Epithelial cell of proximal tubule (primary cell): ENCODE data around the gene ZNF865. TPM values are rescaled to one million over a fixed set of nuclear protein-coding genes. Genes with fewer than 3 reads are reported as not detected.

ENCODE experiments used
- DNase-seq: peaks from one replicate; pipeline ENCODE4 v3.0.0-alpha.2; 2011; ENCODE audit warnings: low read depth
- H3K4me3 ChIP-seq: 2 replicates; pipeline ENCODE4 v1.5.1; 2011; ENCODE audit warnings: low read depth, mild to moderate bottlenecking, low read length
- total RNA-seq: library from RNA; depleted of rRNA; stranded (reverse); fragments of >200 nt; gene quantifications from 2 replicates; pipeline ENCODE4 v1.2.3, GENCODE V29; 2015
- TF ChIP-seq, protein P1 (sequence below): conservative IDR thresholded peaks from 2 replicates; pipeline ENCODE4 v1.5.1; 2012; ENCODE audit warnings: low read depth, mild to moderate bottlenecking, low read length

Gene ZNF865
- total RNA-seq, 1 donor from 2014 or later = 6.2 TPM

DNA sequence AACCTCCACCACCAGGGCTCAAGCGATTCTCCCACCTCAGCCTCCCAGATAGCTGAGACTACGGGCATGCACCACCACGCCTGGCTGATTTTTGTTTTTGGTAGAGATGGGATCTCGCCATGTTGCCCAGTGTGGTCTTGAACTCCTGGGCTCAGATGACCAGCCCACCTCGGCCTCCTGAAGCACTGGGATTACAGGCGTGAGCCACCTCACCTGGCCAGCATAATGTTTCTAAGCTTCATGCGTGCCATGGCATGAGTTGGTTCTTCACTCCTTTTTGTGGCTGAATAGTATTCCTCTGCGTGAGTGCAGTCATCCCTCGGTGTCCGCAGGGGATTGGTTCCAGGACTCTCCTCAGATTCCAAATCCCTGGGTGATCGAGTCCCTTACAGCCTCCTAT, 20.6 kb upstream of the ZNF865 start:
- no peak for DNase-seq
- TF ChIP-seq, protein P1, sequence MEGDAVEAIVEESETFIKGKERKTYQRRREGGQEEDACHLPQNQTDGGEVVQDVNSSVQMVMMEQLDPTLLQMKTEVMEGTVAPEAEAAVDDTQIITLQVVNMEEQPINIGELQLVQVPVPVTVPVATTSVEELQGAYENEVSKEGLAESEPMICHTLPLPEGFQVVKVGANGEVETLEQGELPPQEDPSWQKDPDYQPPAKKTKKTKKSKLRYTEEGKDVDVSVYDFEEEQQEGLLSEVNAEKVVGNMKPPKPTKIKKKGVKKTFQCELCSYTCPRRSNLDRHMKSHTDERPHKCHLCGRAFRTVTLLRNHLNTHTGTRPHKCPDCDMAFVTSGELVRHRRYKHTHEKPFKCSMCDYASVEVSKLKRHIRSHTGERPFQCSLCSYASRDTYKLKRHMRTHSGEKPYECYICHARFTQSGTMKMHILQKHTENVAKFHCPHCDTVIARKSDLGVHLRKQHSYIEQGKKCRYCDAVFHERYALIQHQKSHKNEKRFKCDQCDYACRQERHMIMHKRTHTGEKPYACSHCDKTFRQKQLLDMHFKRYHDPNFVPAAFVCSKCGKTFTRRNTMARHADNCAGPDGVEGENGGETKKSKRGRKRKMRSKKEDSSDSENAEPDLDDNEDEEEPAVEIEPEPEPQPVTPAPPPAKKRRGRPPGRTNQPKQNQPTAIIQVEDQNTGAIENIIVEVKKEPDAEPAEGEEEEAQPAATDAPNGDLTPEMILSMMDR = no peak

DNA sequence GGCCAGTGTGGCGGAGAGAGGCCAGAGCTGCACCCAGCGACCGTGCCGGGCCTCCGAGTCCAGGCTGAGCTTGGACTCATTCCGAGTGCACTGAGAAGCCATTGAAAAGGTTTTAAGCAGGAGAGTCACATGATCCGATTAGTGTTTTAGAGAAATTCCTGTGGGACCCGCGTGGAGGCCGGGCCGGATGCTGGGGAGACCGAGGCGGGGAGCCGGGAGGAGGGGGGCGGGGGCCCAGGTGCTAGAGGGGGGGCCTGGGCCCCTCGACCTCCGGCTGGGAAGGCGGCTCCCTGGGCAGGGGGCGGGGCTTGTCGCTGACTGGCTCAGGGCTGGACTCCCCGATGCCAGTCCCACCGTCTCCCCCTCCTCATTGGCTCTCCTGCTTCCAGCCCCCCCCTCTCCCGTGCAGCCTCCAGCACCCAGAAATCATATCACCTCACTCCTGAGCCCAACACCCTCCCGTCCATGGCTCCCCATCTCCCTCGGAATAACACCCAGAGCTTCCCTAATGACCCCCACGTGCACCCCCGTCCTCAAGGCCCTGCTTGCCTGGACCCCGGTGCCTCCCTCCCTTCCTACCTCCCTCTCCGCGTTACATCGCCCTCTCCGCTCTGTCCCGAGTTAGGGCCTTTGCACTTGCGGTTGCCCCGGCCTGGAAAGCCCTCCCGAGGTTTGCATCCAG, 19.6 kb upstream of the ZNF865 start:
- no peak for DNase-seq
- peak overlapping the region; percentile 48 for H3K4me3 ChIP-seq
- TF ChIP-seq, protein P1 = no peak

More for the DNA sequence above, 20.6 kb upstream of the ZNF865 start:
- H3K4me3 ChIP-seq = no peak overlapping the region

DNA sequence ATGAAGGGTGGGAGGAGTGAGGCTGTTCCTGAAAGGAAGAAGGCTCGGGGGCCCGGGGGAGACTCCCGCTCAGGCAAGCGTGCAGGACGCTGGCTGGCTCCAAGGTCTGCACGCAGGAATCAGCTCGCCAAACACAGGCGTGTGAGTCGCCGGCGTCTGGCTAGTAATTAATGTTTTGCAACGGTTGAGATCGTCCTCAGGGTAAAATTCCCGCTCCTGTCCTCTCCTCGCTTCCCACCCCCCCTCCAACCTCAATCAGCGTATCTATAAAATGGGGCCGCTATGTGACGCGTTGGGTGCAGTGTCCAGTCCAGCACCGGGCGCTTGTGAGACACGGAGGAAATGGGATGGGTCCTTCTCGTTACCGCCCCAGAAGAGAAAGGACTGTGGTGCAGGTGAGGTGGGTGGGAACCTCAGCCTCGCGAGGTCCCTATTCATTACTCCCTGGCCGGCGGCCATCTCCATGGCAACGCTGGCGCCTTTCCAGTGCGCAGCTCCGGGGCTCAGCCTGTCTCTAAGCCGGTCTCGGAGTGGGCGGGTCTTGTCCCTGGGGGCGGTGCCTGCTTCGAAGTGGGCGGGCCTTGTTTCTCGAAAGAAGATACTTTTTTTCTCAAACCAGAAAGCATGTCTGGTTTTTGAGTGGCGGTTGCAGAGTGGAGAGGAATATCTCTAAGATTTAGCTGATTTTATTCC, 18.3 kb upstream of the ZNF865 start:
- H3K4me3 ChIP-seq = peak overlapping the region; percentile 54
- TF ChIP-seq, protein P1 = no peak
- peak; percentile 68 for DNase-seq

DNA sequence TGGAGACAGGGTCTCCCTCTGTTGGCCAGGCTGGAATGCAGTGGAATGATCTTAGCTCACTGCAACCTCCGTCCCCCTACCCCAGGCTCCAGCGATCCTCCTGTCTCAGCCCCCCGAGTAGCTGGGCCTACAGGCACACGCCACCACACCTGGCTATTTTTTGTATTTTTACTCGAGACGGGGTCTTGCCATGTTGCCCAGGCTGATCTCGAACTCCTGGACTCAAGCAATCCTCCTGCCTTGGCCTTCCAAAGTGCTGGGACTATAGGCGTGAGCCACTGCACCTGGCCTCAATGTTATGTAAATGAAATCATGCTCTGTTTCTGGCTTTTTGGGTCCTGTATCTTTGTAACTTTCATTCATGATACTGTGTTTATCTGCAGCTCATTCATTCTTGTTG, 16.7 kb upstream of the ZNF865 start:
- no peak for DNase-seq
- H3K4me3 ChIP-seq = no peak overlapping the region
- TF ChIP-seq, protein P1 = no peak

DNA sequence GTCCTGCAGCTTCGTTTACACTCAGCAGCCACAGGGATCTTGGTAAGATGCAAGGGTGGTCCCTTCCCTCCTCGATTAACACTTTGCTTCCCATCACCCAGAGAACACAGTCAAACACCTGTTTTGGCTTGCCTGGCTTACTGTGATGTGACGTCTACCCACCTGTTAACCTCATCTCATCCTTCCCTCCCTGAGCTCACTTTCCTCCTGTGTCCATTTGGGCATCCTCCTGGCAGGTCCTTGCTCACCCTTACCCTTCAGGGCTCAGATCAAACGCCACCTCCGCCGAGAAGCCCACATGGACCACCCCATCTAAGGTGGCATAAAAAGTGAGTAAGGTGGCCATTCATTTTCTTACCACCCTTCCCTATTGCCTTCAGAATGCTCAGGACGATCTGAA, 15.3 kb upstream of the ZNF865 start:
- DNase-seq = no peak
- no peak overlapping the region for H3K4me3 ChIP-seq
- TF ChIP-seq, protein P1 = no peak

DNA sequence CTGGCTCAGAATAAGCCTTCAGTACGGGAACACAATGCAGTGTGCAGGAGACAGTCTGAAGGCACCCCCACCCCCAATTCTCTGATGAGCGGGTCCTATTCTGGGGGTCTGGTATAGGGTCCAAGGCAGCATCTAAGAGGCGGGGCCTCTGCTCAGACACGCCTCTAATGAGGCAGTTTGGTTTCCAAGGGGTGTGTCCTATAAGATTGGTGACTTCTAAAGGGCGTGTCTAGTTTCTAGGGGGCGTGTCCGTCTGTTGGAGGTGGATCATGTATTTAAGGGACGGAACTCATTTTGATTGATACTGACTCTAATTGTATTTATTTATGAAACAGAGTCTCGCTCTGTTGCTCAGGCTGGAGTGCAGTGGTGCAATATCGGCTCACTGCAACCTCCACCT, 14.8 kb upstream of the ZNF865 start:
- TF ChIP-seq, protein P1 = no peak
- no peak for DNase-seq
- no peak overlapping the region for H3K4me3 ChIP-seq
